ENCODE measurements around the gene GSN.

Gene GSN

DNA sequence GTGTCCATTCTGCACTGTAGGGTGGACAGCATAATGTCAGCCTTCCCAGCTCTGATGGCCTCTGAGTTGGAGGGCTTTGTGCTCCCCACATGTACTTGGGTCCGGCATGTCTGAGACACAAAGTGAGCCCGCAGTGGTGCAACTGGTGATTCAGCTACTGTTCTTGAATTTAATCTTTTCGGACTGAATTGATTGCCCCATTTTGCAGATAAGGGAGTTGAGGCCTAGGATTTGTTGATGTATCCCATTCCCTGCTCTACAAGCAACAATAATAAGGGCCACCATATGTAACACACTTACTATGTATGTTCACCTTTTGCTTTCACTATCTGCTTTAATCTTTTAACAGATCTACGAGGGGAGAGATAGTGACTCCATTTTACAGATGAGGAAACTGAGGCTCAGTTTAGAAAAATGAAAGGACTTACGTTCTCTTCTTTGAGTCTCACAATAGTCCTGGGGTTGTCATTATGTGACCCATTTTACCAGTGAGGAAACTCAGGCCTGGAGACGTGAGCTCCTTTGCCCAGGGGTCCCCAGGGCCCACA is 4.5 kb downstream of the GSN start:
- TF ChIP-seq, protein P1, sequence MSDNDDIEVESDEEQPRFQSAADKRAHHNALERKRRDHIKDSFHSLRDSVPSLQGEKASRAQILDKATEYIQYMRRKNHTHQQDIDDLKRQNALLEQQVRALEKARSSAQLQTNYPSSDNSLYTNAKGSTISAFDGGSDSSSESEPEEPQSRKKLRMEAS (IDR thresholded peaks at IDR 0.05; ENCODE audit: low read depth, low read length), result no peak
- TF ChIP-seq MYC (IDR thresholded peaks at IDR 0.05; ENCODE audit: low read depth, low read length) (no peak), POLR2A (IDR thresholded peaks at IDR 0.05; ENCODE audit: extremely low read depth, insufficient read length) (no peak)
- TF ChIP-seq, protein P2, sequence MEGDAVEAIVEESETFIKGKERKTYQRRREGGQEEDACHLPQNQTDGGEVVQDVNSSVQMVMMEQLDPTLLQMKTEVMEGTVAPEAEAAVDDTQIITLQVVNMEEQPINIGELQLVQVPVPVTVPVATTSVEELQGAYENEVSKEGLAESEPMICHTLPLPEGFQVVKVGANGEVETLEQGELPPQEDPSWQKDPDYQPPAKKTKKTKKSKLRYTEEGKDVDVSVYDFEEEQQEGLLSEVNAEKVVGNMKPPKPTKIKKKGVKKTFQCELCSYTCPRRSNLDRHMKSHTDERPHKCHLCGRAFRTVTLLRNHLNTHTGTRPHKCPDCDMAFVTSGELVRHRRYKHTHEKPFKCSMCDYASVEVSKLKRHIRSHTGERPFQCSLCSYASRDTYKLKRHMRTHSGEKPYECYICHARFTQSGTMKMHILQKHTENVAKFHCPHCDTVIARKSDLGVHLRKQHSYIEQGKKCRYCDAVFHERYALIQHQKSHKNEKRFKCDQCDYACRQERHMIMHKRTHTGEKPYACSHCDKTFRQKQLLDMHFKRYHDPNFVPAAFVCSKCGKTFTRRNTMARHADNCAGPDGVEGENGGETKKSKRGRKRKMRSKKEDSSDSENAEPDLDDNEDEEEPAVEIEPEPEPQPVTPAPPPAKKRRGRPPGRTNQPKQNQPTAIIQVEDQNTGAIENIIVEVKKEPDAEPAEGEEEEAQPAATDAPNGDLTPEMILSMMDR (IDR thresholded peaks at IDR 0.05; ENCODE audit: low read depth, low read length), result no peak
- peak overlapping the region; percentile 81 for H3K4me3 ChIP-seq (ENCODE audit: low read depth, low read length)
- peak; percentile 45 for DNase-seq (ENCODE audit: low read depth)

DNA sequence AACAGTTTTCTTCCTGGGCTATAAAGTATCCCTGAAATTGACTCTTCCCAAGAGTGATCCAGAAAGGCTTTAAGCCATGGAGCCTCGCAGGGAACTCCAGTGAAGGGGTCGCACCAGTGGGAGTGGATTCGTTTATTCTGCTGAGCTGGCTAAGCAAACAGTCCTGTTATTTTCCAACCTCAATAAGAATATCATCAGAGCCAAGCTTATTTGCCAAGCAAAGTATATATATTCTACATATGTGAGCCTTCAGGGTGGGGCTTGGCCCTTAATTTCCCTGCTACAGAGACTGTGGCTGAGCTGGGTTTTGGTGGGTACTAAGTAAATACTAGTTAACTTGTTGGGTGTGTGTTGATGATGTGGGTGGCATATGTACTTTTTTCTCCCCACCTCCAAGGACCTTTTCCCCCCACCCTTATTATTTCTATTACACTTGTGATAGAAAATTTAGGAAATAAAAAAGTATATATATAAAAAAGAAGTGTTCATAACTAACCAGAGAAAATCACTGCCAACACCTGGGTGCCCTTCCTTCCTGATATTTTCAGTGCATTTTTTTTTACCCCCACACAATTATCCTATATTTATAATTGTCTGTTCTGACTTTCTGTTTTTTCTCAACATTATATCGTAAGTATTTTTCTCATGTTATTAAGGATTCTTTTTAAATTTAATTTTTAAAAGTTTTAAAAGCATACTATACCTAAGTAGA is 5.3 kb downstream of the GSN start:
- peak overlapping the region; percentile 35 for H3K4me3 ChIP-seq (ENCODE audit: low read depth, low read length)
- no peak for DNase-seq (ENCODE audit: low read depth)
- TF ChIP-seq POLR2A (IDR thresholded peaks at IDR 0.05; ENCODE audit: extremely low read depth, insufficient read length), result no peak
- TF ChIP-seq, protein P1 (IDR thresholded peaks at IDR 0.05; ENCODE audit: low read depth, low read length), result no peak
- TF ChIP-seq MYC (IDR thresholded peaks at IDR 0.05; ENCODE audit: low read depth, low read length), result no peak
- TF ChIP-seq, protein P2 (IDR thresholded peaks at IDR 0.05; ENCODE audit: low read depth, low read length), result no peak

DNA sequence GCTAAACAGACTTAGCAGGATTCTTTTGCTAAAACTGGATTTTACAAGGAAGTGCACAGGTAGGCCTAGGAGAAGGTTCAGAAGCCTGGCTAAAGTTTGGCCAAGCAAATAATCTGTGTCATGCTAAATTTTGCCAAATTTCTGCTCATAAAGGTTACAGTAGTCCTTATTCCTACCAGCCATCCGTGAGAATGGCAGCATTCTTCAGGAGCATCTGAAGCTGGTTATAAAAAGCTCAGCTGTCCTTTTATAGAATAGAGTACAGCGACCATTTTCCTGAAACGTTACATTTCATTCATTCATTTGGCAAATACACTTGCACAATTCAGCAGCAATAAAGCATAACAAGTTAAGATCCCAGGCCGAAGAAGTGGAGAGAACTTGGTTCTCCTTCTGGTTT is 6.9 kb downstream of the GSN start:
- TF ChIP-seq, protein P1 (IDR thresholded peaks at IDR 0.05; ENCODE audit: low read depth, low read length), result no peak
- TF ChIP-seq MYC (IDR thresholded peaks at IDR 0.05; ENCODE audit: low read depth, low read length), result no peak
- TF ChIP-seq POLR2A (IDR thresholded peaks at IDR 0.05; ENCODE audit: extremely low read depth, insufficient read length), result no peak
- TF ChIP-seq, protein P2 (IDR thresholded peaks at IDR 0.05; ENCODE audit: low read depth, low read length), result no peak
- DNase-seq (ENCODE audit: low read depth), result no peak
- no peak overlapping the region for H3K4me3 ChIP-seq (ENCODE audit: low read depth, low read length)

DNA sequence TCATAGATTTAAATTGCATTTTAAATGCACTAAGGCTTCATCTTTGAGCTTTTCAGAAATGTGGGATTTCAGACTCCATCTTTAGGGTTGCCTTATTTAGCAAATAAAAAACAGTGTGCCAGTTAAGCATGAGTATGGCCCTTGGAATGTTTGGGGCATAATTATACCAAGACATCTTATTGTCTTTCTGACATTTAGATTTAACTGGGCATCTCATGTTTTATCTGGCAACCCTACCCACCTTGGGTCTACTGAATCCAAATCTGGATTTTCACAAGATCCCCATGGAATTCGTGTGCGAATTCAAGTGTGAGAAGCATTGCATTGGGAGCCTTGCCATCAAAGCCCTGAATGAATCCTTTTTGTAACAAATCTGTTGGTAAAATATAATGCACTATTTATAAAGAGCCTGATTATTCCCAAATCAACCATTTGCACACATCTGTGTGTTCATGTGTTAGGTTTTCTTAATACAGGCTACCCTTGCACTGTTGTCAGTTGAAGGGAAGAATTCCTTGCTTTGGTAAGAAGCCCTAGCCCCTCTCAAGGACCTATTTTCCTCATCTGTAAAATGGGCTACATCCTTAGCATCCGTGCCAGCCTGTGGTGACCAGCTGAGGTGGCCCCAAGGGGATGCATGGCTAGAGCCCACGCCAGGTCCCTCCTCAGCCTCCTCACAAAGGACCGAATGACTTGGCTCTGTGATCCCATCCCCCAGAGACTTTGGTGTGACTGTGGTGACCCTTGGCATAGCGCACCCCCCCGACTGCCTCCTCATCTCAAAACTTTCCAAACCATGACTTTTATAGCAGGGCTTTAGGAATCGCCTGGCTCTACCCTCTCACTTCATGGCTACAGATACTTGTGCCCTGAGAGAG is 8.1 kb downstream of the GSN start:
- H3K4me3 ChIP-seq (ENCODE audit: low read depth, low read length), result no peak overlapping the region
- DNase-seq (ENCODE audit: low read depth), result no peak
- TF ChIP-seq, protein P1 (IDR thresholded peaks at IDR 0.05; ENCODE audit: low read depth, low read length), result no peak
- no peak for TF ChIP-seq POLR2A (IDR thresholded peaks at IDR 0.05; ENCODE audit: extremely low read depth, insufficient read length)
- no peak for TF ChIP-seq MYC (IDR thresholded peaks at IDR 0.05; ENCODE audit: low read depth, low read length)
- TF ChIP-seq, protein P2 (IDR thresholded peaks at IDR 0.05; ENCODE audit: low read depth, low read length), result no peak

DNA sequence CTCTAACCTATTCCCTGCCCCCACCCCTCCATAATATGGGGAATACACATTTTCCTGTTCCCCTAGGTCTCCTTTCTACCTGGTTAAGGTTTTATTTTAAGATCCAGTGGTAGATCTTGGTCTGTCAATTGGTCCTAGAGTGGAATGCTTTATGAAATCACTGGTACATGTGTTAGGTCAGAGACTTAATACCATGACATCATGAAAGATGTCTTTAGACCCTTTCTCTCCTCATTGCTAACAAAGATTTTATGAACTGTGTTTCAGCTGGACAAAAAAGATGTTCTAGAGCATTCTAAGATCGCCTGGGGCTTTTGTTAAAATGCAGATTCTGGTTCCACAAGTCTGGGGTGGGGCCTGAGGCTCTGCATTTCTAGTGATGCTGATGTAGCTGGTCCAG is 9.1 kb downstream of the GSN start:
- DNase-seq (ENCODE audit: low read depth), result no peak
- TF ChIP-seq, protein P2 (IDR thresholded peaks at IDR 0.05; ENCODE audit: low read depth, low read length), result no peak
- TF ChIP-seq POLR2A (IDR thresholded peaks at IDR 0.05; ENCODE audit: extremely low read depth, insufficient read length) (no peak), MYC (IDR thresholded peaks at IDR 0.05; ENCODE audit: low read depth, low read length) (no peak)
- TF ChIP-seq, protein P1 (IDR thresholded peaks at IDR 0.05; ENCODE audit: low read depth, low read length), result no peak
- H3K4me3 ChIP-seq (ENCODE audit: low read depth, low read length), result no peak overlapping the region
